GM21529 (cell line): ENCODE results near the gene R3HCC1L.

Experiments
- ATAC-seq: cut with Tn5 transposase; IDR thresholded peaks from one replicate; pipeline ENCODE4 v1.9.1; 2021; ENCODE audit not compliant: unreplicated experiment

The R3HCC1L gene

GRCh38 chr10:98272245-98272644 lies 137.8 kb downstream of the R3HCC1L start:
- no peak for ATAC-seq

DNA sequence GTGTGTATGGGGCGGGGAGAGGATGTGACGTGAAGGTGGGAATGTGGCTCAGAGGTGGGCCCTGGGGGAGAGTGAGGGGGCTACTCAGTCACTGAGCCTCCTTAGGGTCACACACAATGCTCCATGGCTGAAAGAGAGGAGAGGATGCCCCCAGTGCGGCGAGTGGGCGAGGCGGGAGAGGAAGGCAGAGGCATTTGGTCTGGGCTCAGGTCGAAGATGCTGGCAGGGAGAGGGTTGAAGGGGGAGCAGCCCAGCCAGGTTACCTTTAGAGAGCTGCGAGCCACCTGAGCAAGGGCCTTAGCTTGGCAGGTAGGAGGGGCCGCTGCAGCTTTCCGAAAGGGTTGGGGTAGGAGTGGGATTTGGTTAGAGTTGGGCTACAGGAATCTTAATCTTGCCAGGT lies 138.2 kb downstream of the R3HCC1L start:
- no peak for ATAC-seq

DNA sequence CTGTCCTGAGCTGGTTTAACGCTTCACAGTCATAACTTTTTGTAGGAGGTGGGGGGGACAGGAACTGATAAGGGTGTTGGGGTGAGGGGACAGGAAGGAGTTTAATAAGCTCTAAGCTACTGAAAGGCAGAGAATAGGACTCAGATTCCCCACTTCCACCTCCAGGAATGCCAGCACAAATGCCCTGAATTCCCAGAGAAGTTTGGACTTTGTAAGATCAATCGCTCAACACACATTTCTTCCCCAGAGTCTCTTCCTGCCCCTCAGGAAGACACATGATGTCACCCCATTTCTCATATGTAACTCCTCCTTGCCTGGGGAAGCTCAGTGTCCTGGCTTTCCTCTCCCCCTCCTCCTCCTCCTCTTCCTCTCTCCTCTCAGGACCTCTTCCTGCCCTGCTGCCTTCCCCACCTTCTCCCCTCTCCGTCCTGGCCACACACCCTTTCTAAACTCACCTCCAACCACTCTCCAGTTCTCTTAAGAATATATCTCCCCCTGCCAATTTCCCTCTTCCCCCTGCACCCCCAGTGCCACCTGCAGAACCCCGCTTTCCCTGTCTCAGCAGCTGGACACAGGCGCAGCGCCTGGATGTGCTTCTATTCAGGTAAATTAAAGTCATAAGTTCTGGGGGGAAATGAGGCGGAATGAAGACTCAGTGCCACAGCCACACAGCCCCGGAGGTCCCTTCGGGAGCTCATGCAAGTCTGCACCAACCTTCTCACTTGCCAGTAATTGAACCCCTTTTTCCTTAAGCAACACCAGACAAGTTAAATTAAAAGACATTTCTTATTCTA lies 138.8 kb downstream of the R3HCC1L start:
- no peak for ATAC-seq

DNA sequence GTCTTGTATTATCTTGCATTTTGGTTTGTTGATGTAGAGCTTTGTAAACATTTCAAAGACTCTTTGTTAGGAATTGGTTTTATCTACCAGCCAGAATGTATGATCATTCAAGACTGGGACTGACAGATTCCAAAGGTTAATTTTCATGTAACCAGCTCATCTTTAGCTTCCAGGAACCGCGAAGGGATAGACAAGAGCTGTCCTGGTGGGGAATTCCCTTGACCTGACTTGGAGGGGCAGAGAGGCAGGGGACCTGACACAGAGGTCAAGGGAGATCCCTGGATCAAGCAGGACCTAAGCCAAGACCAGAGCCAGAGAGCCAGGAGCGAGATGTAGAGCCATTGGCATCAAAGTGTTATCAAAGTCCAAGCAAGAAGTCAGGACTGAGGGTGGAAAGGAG lies 140.1 kb downstream of the R3HCC1L start:
- ATAC-seq, result no peak

DNA sequence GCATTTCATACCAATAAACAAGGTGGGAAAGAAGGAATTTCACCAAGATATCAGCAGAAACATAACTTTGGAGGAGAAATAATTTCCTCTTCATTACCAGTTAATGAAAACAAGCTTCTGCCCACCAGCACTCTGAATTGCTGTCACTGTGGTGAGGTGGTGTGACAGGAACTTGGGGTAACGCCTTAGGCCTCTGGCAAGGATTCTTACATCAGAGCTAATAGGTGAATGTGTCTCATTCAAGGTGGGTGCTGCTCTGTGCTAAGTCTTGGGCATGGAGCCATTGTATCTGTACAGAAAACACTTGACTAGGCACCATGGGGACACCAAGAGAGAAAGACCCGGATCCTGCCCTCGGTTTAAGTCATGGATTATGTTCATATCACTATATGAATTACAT lies 141.9 kb downstream of the R3HCC1L start:
- ATAC-seq, result no peak

- no peak for ATAC-seq
Observed at GRCh38 chr10:98285416-98285815, 151.0 kb downstream of the R3HCC1L start.

DNA sequence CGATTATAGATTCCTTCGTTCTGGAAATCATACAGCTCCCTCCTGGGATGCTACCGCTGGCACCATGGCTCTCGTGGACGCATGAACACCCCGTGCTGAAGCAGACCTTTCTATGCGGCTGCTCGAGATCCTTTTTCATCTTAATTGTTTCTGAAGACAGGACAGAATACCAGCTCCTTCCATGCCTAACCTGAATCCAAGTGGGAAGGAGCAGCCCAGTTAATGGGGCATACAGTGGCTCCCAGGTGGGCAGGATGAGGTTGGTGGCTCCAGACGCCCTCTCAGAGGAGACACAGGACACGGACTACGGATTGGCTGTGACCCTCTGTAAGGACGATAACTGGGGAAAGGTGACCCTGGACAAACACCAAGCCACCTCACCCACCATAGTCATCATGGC lies 152.0 kb downstream of the R3HCC1L start:
- ATAC-seq, result no peak

DNA sequence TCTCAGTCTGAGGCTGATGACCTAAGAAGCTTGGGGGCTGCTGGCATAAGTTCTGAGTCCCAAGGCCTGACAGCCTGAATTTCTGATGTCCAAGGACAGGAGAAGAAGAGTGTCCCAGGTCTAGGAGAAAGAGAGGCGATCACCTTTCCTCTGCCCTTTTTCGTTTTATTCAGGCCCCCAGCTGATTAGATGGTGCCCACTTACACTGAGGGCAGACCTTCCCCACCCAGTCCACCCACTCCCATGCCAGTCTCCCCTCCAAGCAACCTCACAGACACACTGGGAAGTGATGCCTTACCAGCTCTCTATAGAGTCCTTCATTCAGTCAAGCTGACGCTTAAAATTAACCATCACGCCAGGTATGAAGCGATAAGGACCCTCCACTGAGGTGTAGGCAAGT lies 152.9 kb downstream of the R3HCC1L start:
- ATAC-seq, result no peak

- ATAC-seq, result no peak
Observed at GRCh38 chr10:98289802-98290209, 155.3 kb downstream of the R3HCC1L start.

GRCh38 chr10:98292971-98293370 lies 158.5 kb downstream of the R3HCC1L start:
- ATAC-seq, result no peak

DNA sequence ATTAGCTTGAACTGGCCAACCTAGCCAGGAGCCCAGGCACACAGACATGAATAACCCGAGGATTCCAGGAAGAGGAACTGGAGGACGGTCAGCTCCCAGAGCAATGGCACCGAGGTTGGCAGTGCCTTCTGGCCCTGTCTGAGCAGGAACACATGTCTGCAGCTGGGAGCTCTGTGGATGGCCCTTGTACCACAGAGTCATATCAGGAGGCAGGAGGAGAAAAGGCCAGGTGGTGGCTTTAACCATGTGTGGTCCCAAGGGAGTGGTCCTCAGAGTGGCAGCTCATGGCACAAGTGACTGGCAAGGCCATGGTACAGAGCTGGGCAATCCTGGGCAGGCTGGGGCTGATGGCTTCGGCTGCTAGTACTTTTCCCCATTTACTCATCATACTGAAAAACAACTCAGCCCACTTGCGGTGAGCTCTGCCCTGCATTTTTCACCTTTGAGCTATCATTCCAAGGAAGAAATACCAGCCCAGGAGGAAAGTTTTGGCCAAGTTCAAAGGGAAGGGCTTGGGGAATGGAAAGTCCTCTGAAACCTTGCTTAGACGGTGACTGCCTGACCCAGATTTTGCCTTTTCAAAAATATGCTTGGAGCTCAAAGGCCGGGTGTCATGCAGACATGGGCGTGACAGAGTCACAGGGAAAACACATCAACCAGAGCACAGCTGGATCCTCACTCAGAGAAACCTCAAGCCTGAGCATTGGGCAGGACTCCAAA lies 159.3 kb downstream of the R3HCC1L start:
- ATAC-seq, result no peak

DNA sequence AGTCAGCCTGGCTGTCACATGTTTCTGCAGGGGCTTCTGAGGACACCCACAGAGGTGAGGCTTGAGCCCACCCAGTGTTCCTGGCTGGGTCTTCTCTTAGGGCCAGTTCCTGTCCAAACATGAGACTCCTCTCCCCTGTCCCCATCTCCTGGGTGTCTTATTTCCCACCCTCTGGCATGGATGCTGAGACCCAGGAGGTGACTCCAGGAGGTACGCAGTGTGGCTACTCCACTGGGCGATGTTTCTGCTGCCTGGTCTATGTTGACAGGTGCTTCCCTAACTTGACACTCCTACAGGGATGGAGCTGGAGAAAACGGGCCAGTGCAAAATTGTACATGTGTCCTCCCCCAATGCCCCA lies 159.8 kb downstream of the R3HCC1L start:
- ATAC-seq, result no peak
